Measurements from ENCODE around the gene RAB5IF.
"Not testable (repeated sequence)": the region's sequence is repeated elsewhere in the genome, so short reads cannot be mapped to it uniquely, and the experiment has no call there.

Gene RAB5IF, protein sequence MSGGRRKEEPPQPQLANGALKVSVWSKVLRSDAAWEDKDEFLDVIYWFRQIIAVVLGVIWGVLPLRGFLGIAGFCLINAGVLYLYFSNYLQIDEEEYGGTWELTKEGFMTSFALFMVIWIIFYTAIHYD

DNA sequence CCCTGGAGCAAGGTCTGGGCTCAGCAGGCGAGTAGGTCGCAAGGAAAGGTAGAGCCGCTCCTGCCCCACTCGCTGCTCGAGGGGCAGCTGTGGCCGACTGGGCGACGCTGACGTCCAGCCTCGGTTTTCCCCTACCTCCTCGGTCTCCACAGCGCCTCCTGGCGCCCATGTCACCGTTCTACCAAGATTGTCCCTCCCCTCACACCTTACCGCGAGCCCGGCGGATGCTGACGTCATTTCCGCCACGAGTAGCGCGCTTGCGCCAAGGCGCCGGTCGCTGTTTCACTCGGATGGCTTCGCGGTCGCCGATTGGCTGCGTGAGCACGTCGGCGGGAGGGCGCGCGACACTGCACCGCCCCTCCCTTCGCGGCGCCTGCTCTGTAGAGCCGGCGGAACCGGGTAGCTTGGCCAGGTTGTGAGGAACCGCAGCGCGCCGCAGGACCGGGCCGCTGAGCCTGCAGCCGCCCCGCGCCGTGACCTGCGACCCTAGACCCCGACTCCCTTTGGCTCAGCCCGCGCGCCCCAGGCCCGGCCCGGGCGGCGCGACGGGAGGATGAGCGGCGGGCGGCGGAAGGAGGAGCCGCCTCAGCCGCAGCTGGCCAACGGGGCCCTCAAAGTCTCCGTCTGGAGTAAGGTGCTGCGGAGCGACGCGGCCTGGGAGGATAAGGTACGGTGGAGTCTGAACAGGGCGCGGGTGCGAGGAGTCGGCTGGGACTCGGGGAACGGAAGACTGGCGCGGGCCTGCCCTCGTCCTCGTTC, at the start of gene RAB5IF:
TSS of gene RAB5IF (plus strand) at position 381 of the 759 bp plus-strand sequence. CDS start at position 554, 173 bp downstream.
- peak; percentile 99 for DNase-seq (ENCODE audit: low read depth in 2 of 2)

DNA sequence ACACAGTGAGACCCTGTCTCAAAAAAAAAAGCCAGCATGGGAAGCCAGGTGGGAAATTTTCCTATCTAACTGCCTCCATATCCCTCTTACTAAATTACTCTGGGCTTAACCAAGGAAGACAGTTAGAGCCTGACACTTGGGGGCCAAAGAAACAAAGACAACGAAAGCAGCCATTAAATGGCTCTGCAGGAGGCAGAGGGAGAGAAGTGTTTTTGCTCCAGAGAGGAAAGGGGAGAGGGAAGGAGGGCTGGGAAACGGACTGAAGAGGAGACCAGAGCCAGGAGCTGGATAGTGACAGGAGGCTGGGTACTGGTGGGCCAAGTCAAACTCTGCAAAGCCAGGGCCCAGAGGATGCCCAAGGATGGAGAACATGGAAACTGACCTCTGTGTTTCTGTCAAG, 42.9 kb upstream of the RAB5IF start:
- no peak for DNase-seq (ENCODE audit: low read depth in 2 of 2)

DNA sequence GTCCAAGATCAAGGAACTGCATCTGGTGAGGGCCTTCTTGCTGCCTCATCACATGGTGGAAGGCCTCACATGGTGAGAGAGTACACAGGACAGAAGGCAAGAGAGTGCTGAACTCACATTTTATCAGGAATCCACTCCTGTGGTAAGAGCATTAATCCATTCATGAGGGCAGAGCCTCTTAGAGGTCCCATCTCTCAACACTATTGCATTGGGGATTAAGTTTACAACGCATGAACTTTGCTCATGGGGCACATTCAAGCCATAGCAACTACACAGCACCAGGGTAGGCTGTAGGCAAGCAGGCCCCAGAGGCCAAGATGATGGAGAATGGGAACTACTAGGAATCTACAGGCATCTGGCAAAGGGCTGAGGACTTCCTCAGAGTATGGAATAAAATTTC, 42.2 kb upstream of the RAB5IF start:
- DNase-seq (ENCODE audit: low read depth in 2 of 2), result no peak

DNA sequence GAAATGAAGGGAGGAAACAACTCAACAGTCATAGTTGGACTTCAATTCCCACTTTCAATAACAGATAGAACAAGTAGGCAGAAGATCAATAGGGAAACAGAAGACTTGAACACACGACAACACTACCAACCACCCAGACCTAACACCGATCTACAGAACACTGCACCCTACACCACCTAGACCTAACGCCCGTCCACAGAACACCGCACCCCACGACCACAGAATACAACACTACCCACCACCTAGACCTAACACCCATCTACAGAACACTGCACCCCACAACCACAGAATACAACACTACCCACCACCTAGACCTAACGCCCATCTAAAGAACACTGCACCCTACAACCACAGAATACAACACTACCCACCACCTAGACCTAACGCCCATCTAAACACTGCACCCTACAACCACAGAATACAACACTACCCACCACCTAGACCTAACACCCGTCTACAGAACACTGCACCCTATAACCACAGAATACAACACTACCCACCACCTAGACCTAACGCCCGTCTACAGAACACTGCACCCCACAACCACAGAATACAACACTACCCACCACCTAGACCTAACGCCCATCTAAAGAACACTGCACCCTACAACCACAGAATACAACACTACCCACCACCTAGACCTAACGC, 41.4 kb upstream of the RAB5IF start:
- not testable (repeated sequence) for DNase-seq (ENCODE audit: low read depth in 2 of 2)

DNA sequence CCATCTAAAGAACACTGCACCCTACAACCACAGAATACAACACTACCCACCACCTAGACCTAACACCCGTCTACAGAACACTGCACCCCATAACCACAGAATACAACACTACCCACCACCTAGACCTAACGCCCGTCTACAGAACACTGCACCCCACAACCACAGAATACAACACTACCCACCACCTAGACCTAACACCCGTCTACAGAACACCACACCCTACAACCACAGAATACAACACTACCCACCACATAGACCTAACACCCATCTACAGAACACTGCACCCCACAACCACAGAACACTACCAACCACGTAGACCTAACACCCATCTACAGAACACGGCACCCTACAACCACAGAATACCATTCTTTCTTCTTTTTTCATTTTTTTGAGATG, 40.9 kb upstream of the RAB5IF start:
- DNase-seq (ENCODE audit: low read depth in 2 of 2), result not testable (repeated sequence)

DNA sequence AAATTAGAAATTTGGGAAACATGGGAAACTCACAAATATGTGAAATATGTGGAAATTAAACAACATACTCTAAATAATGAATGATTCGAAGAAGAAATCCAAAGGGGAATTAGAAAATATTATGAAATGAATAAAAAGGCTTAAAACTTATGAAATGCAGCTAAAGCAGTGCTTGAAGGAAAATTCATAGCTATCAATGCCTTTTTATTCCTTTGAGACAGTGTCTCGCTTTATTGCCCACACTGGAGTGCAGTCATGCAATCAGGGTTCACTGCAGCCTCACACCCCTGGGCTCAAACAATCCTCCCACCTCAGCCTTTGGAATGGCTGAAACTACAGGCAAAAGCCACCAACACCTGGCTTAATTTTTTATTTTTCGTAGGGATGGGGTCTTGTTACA, 40.1 kb upstream of the RAB5IF start:
- no peak for DNase-seq (ENCODE audit: low read depth in 2 of 2)

DNA sequence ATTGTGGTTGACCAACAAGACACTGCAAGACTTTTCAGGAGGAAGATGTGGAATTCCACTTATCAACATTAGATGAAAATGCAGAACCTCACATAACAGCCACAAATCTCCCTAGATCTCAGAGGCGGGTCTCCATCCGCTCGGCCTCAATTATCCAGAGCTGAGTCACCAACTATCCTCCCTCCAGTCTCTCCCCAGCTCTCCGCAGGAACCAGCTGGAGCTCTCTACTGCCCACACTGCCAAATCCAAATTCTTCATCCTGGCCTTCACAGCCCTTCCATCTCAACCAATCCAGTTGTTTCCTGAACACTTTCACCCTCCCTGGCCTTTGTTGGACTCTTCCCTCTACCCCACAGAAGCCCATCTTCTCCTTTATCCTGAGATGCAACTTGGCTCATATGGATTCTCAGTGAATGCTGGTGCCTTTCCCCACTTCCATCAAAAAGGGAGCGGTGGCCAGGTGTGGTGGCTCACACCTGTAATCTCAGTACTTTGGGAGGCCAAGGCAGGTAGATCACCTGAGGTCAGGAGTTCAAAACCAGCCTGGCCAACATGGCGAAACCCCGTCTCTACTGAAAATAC, 35.6 kb upstream of the RAB5IF start:
- DNase-seq (ENCODE audit: low read depth in 2 of 2), result no peak

DNA sequence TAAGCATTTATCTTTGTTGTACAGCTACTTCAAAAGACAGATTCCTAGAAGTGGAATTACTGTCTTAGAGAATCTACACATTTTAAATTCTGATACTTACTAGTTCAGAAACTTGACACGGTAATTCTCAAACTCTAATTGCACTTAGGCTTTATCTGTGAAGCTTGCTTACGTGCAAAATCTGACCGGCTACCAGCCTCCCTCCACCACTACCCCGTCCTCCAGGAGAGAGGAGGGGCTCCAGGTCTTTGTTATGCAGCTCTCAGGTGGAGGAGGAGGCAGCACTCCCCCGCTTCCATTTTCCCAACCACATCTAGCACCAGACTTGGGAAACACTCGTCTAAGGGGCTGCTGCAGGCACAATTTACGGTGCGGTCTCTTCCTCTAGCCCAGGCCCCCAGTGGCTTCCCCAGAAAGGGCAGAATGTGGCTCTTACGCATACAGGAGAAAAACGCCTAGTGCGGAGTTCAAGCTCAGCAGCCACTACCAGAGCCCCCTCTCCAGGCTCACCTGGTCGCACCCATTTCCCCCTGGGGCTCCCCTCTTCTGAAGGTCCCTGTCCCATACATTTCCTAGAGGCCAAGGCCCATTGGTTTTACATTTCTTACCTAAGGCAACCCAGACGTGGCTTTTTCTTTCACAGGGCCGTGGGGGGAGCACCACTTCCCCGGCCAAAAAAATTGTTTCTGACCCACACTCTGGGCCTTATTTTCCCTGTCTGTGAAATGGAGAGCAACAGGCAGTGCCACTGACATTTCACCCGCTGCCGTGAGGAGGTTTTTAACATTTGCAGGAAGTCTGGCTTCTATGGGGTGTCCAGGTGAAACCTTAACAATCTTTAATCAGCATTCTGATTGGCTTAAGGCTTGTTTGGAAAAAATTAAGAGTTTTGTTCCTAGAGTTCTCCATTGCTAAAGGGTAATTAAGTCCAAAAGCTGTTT, 33.7 kb upstream of the RAB5IF start:
- no peak for DNase-seq (ENCODE audit: low read depth in 2 of 2)

DNA sequence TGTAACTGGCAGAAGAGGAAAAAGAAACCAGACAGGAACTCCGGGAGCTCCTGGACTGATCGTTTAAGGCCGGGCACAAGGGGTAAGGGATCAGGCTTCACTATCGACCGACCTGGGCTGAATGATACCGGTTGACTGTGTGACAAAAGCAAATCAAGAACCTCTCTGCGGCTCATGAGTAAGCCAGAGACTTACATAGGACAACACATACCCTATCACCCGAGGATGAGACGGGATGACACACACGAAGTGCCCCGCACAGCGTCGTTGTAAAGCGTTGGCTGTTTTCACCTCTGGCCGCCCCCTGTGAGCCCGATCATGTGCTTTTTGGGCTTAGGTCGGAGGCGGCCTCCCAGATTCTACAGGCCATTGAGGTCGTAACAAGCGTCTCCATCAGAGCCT, 32.9 kb upstream of the RAB5IF start:
- peak; percentile 37 to 74 for DNase-seq (ENCODE audit: low read depth in 2 of 2)

DNA sequence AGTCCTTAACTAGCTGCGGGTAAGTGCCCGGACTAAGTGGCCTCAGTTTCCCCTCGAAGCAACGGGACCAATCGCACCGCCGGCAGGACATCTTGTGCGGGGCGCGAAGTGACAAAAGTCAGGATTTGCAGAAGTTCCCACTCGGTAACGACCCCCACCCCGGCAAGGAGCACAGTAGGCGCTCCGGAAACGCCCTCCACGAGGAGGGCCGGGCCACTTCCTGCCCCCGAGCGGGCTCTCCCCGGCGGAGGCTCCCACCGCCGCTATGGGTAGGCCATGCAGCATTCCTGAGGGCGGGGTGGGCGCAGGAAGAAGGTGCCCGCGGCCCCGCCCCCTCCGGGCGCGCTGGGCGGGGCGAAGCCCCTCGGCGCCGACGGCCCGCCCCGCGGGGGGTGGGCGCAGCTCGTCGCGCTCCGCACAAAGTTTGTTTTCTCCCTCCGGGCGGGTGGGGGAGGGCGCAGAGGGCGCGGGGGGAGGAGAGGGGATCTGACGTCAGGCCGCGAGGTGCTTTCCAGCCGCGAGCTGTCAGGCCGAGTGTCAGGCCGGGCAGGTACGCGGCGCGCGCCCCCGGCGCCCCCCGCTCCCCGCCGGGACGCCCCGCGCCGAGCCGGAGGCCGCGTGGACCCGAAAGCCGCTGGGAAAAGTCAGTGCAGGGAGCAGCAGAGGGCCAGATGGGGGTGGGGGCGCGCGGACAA, 32.3 kb upstream of the RAB5IF start, which contains the start of gene TGIF2:
TSS of gene TGIF2 (plus strand) at position 495 of the 695 bp plus-strand sequence. CDS start 5,178 bp downstream, outside the sequence.
- peak; percentile 88 to 90 for DNase-seq (ENCODE audit: low read depth in 2 of 2)

DNA sequence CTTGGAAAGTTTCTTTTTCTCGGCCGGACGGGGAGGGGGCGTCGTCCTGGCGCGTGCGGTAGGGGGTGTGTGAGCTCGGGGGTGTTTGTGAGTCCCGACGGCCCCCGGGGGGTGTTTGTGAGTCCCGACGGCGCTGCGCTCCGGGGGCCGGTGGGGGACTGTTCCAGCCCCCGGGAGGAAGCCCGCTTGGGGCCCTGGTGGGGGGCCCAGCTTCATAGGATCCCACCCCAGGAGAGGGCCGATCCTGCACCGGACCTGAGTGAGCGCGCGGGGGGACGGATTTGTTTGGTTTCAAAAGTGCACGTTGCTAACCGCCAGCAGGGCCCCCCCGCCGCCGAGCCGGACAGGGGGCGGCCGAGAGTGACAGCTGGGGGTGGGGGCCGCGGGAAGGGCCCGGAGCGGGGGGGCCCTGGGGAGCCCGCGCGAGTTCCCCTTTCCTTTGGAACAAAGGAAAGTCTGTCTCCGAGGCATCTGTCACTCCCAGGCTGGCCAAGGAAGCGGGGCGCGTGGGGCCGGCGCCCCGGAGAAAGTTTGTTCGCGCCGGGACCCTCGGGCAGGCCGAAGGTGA, 31.7 kb upstream of the RAB5IF start:
- peak in 1 of 2 donors; percentile 5 for DNase-seq (ENCODE audit: low read depth in 2 of 2)

DNA sequence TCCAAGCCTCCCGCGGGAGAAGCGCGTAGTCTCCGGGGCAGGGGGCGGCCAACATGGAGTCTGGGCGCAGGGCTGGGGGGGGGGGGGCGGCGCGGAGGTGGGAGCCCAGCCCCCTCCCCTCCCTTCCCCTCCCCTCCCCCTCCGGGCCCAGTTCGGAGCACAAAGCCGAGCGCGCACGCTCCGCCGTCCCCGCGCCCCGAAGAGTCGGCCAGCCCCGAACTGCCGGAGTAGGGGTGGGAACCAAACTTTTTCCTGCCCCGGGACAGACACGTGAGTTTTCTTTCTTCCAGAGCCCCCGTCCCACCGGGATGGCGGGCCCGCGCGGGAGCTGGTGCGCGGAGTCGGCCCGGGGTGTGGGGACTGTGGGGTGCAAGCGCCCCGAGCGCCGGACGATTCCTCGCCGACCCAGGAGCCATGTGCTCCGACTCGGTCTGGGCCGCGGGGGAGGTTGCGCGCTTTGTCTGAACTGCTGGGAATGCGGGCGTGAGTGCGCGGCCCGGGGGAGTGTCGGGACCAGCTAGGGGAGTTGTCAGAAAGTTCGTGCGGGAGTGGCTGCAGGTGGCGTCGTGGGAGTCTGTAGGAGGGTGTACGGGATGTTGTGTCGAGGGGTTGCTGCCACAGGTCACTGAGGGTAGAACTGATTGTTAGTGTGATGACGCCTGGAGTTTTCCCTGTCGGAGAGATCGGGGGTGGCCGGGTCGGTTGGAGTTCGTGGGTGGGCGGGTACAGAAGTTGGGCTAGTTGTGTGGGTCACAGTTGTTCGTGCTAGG, 31.0 kb upstream of the RAB5IF start:
- peak in 1 of 2 donors; percentile 24 for DNase-seq (ENCODE audit: low read depth in 2 of 2)

DNA sequence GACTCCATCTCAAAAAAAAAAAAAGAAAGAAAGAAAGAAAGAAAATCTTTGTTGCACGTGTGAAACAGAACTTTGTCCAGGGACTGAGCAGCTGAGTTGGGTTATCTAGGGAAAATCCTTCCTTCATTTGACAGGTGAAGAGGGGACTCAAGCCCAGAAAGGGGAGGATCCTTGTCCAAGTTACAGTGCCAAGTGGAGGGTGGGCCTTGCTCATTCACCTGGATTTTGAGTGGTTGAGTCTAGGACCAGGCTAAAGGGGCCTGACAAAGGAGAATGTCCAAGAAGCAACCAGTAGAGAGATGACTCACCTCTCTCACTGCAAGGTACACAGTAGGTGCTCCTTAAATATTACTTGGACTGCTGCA, 29.5 kb upstream of the RAB5IF start:
- no peak for DNase-seq (ENCODE audit: low read depth in 2 of 2)

DNA sequence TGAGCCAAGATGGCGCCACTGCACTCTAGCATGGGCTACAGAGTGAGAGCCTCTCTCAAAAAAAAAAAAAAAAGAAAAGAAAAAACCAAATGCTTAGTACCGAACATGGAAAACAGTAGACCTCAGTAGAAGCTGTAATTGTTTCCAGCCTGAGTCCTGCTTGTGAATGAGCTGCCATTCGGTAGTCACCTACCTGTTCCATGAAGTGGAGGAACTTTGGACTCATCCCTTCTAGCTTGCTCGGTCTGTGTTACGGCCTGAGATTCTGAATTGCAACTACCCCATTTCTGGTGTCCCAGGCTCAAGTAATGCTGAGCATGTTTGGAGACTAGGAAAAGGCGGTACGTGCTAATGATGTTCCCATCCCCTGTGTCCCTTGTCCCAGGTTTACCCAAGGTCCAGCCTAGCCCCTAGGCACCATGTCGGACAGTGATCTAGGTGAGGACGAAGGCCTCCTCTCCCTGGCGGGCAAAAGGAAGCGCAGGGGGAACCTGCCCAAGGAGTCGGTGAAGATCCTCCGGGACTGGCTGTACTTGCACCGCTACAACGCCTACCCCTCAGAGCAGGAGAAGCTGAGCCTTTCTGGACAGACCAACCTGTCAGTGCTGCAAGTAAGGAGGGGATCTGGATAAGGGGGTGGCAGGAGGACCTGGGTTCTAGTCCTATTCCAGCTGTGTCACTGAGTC, 27.1 kb upstream of the RAB5IF start:
- no peak for DNase-seq (ENCODE audit: low read depth in 2 of 2)

DNA sequence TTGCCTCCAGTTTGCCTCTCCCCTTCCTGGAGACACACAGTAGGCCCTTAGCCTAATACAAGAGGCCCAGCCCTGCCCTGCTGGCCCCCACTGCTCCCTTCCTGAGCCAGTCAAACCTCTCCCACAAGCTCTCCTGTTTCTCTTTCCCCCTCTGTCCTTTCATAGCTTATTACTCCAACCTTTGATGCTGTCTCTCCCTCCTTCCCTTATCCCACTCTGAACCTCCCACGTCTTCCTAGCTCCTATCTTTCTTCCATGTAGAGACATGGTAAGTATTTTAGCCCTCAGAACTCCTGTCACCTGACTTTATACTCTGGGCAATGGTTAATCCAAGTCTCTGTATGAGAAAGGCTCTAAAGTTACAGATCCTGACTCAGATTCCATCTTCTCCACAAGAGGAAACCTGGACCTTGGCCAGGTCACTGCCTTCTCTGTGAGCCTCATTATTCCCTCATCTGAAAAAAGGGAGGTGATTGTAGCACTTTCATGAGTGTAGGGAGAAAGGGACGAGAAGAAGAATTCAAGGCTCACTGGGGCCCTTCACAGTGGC, 25.5 kb upstream of the RAB5IF start:
- DNase-seq (ENCODE audit: low read depth in 2 of 2), result no peak

DNA sequence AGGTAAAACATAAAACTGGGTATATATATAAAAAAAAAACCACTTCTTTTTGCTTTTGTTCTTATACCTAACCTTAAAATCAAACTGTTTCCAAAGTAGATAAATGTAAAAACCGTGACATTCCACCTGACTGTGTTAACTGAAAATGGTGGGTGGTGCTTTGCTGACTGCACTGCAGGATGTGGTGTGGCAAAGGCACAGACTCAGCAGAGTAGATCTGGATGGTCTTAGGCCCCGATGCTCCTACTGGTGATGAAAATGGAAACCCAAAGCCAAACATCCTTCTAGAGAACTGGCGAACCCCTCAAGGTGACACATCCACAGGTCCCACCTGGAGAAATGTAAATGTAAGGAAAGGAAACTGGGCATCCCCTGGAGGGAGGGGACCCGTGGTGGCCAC, 23.3 kb upstream of the RAB5IF start:
- no peak for DNase-seq (ENCODE audit: low read depth in 2 of 2)

DNA sequence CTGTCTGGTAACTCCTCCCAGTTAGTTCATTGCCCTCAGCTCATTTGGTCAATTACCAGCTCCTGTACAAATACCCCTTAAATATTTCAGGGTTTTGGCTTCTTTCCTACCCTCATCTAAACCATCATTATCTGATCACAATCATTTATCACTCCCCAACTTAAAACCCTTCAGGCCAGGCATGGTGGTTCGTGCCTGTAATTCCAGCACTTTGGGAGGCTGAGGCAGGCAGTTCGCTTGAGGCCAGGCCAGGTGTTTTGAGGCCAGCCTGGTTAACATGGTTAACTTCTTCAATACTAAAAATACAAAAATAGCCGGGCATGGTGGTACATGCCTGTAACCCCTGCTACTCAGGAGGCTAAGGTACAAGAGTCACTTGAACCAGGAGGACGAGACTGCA, 22.8 kb upstream of the RAB5IF start:
- no peak for DNase-seq (ENCODE audit: low read depth in 2 of 2)

DNA sequence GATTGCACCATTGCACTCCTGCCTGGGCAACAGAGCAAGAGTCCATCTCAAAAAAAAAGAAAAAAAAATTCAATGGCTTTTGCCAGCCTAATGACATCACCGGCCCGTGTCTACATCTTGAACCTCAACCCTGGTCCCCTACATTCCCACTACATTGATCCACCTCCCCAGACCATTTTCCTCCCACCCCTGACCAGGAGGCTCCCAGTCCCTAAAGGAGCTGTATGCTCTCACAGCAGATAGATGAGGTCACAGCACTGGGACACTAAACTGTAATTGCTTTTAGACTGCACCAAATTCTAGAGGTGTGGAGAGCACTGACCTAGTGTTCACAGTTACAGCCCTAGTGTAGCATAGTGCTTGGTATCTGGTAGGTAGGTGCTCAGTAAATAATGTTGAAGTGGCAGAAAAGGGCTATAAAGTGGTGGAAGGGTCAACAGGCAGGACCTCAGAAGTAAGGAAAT, 21.5 kb upstream of the RAB5IF start:
- no peak for DNase-seq (ENCODE audit: low read depth in 2 of 2)

Measured in stimulated activated CD8-positive, alpha-beta memory T cell treated with anti-CD3 and anti-CD28 coated beads, Interleukin-15, amount 100 ng/mL, for 48 hours (primary cell).